Neural cell (in vitro differentiated cells): ENCODE measurements around the gene GRIK2. TPM values are rescaled to one million over a fixed set of nuclear protein-coding genes. Genes with fewer than 3 reads are reported as not detected.

Experiments
- H2AFZ ChIP-seq: fragments of 200-600, 300-800 bp; sonication (generic), shearing (Covaris generic); 2 replicates; pipeline ENCODE4 v1.6.0; 2014; ENCODE audit warnings: low read depth, mild to moderate bottlenecking, antibody characterized with exemption, low read length, moderate library complexity
- H3F3A ChIP-seq: fragments of 200-600 bp; shearing (Covaris generic); 2 replicates; pipeline ENCODE4 v1.6.1; 2016; ENCODE audit warnings: mild to moderate bottlenecking, moderate library complexity, mixed read lengths, antibody characterized with exemption, low read length; ENCODE audit not compliant: insufficient read depth, poor library complexity, severe bottlenecking
- H3K27ac ChIP-seq: fragments of 200-600, 300-800 bp; sonication (generic), shearing (Covaris generic); 2 replicates; pipeline ENCODE4 v1.5.1; 2014; ENCODE audit warnings: mild to moderate bottlenecking, low read length, moderate library complexity
- H3K27me3 ChIP-seq: fragments of 300-800, 200-600 bp; sonication (generic), shearing (Covaris generic); 2 replicates; pipeline ENCODE4 v1.6.0; 2014; ENCODE audit warnings: mild to moderate bottlenecking, low read depth, low read length, moderate library complexity; ENCODE audit not compliant: insufficient read depth
- H3K36me3 ChIP-seq: fragments of 300-800, 200-600 bp; sonication (generic), shearing (Covaris generic); 2 replicates; pipeline ENCODE4 v1.5.1; 2014; ENCODE audit warnings: mild to moderate bottlenecking, antibody characterized with exemption, low read length, moderate library complexity; ENCODE audit not compliant: insufficient read depth
- H3K4me2 ChIP-seq: fragments of 300-800, 200-600 bp; sonication (generic), shearing (Covaris generic); 2 replicates; pipeline ENCODE4 v1.6.0; 2014; ENCODE audit warnings: mild to moderate bottlenecking, low read length
- H3K4me3 ChIP-seq: fragments of 300-800, 200-600 bp; sonication (generic), shearing (Covaris generic); 2 replicates; pipeline ENCODE4 v1.5.1; 2014; ENCODE audit warnings: mild to moderate bottlenecking, low read length, moderate library complexity
- H3K79me2 ChIP-seq: fragments of 200-600 bp; shearing (Covaris generic); replicated peaks from 2 replicates; pipeline ENCODE4 v1.6.0; 2014; ENCODE audit warnings: mild to moderate bottlenecking, low read length, moderate library complexity; ENCODE audit not compliant: insufficient read depth
- H3K9ac ChIP-seq: fragments of 300-800, 200-600 bp; sonication (generic), shearing (Covaris generic); 2 replicates; pipeline ENCODE4 v1.6.1; 2016; ENCODE audit warnings: mild to moderate bottlenecking, low read length, mixed read lengths
- H3K9me2 ChIP-seq: fragments of 200-600 bp; shearing (Covaris generic); 2 replicates; pipeline ENCODE4 v1.6.1; 2016; ENCODE audit warnings: mild to moderate bottlenecking, low read length, mixed read lengths; ENCODE audit not compliant: insufficient read depth
- H3K9me3 ChIP-seq: fragments of 200-600, 300-800 bp; sonication (generic), shearing (Covaris generic); 2 replicates; pipeline ENCODE4 v1.6.1; 2016; ENCODE audit warnings: mild to moderate bottlenecking, mixed run types, low read length, moderate library complexity, mixed read lengths
- H4K20me1 ChIP-seq: fragments of 200-600 bp; shearing (Covaris generic); 2 replicates; pipeline ENCODE4 v1.6.1; 2016; ENCODE audit warnings: mild to moderate bottlenecking, mixed run types; ENCODE audit not compliant: insufficient read depth
- CTCF ChIP-seq: fragments of 450-650 bp; IDR thresholded peaks from 2 replicates; pipeline ENCODE4 v1.5.1; 2014; ENCODE audit warnings: antibody characterized with exemption, mild to moderate bottlenecking, moderate library complexity; ENCODE audit not compliant: poor library complexity, severe bottlenecking
- EP300 ChIP-seq: fragments of 450-650 bp; conservative IDR thresholded peaks from 2 replicates; pipeline ENCODE4 v1.6.1; 2014; ENCODE audit warnings: antibody characterized with exemption, mild to moderate bottlenecking, moderate library complexity; ENCODE audit not compliant: poor library complexity, severe bottlenecking
- EZH2 ChIP-seq: fragments of 200-600, 300-800 bp; shearing (Covaris generic), sonication (generic); IDR thresholded peaks from 2 replicates; pipeline ENCODE4 v1.6.1; 2014; ENCODE audit warnings: antibody characterized with exemption, low read length, borderline replicate concordance, mild to moderate bottlenecking; ENCODE audit not compliant: insufficient read depth, poor library complexity, severe bottlenecking
- MXI1 ChIP-seq: fragments of 450-650 bp; conservative IDR thresholded peaks from 2 replicates; pipeline ENCODE4 v1.6.1; 2014; ENCODE audit warnings: antibody characterized with exemption, mild to moderate bottlenecking; ENCODE audit not compliant: poor library complexity, severe bottlenecking
- POLR2AphosphoS5 ChIP-seq: IDR thresholded peaks from 2 replicates; pipeline ENCODE4 v1.6.1; 2012
- RAD21 ChIP-seq: fragments of 450-650 bp; conservative IDR thresholded peaks from 2 replicates; pipeline ENCODE4 v1.6.1; 2014; ENCODE audit warnings: antibody characterized with exemption, mild to moderate bottlenecking, moderate library complexity
- SMC3 ChIP-seq: fragments of 450-650 bp; conservative IDR thresholded peaks from 2 replicates; pipeline ENCODE4 v1.6.1; 2014; ENCODE audit warnings: antibody characterized with exemption, mild to moderate bottlenecking, moderate library complexity; ENCODE audit not compliant: poor library complexity
- TAF1 ChIP-seq: IDR thresholded peaks from 2 replicates; pipeline ENCODE4 v1.6.1; 2012; ENCODE audit warnings: low read depth
- polyA plus RNA-seq: library from polyadenylated mRNA; depleted of rRNA; stranded (reverse); fragments of >200 nt; gene quantifications from 2 replicates; pipeline ENCODE4 v1.2.3, GENCODE V29; 2014
- TF ChIP-seq, protein P1 (sequence below): IDR thresholded peaks from 2 replicates; pipeline ENCODE4 v1.6.1; 2012; ENCODE audit warnings: borderline replicate concordance

The GRIK2 gene
- polyA plus RNA-seq, 1 donor from 2014 or later, result 106 TPM

DNA sequence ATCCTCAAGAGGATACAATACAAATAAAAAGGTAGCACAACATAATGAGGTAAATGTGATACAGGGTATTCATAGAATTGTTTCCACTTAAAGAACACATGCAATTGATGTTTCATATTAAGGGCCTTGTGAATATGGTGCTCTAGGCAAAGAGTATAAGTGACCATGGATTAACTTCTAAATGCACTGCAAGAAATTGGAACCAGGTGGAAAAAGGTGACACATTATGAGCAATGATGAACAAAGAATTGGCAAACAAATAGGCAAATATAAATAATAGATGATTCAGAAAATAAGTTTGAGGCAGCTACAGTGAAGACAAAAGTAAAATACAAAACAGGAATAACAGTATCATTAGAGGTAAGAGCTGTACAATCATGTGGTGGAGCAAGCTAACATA is 192.0 kb downstream of the GRIK2 start:
- no peaks in the 10 kb centered on the region for H3K79me2 ChIP-seq
- no peaks in the 10 kb centered on the region for H3K9me2 ChIP-seq
- H3K4me3 ChIP-seq, result no peak overlapping the region
- no peaks in the 10 kb centered on the region for H4K20me1 ChIP-seq
- no peak overlapping the region for H2AFZ ChIP-seq
- H3K27ac ChIP-seq, result no peak overlapping the region
- H3K9ac ChIP-seq, result no peak overlapping the region
- H3K36me3 ChIP-seq, result no peaks in the 10 kb centered on the region
- no peaks in the 10 kb centered on the region for H3K9me3 ChIP-seq
- no peak overlapping the region for H3K4me2 ChIP-seq
- TF ChIP-seq EZH2 (no peak), CTCF (no peak), RAD21 (no peak), TAF1 (no peak), SMC3 (no peak), MXI1 (no peak), EP300 (no peak), POLR2AphosphoS5 (no peak)
- TF ChIP-seq, protein P1, sequence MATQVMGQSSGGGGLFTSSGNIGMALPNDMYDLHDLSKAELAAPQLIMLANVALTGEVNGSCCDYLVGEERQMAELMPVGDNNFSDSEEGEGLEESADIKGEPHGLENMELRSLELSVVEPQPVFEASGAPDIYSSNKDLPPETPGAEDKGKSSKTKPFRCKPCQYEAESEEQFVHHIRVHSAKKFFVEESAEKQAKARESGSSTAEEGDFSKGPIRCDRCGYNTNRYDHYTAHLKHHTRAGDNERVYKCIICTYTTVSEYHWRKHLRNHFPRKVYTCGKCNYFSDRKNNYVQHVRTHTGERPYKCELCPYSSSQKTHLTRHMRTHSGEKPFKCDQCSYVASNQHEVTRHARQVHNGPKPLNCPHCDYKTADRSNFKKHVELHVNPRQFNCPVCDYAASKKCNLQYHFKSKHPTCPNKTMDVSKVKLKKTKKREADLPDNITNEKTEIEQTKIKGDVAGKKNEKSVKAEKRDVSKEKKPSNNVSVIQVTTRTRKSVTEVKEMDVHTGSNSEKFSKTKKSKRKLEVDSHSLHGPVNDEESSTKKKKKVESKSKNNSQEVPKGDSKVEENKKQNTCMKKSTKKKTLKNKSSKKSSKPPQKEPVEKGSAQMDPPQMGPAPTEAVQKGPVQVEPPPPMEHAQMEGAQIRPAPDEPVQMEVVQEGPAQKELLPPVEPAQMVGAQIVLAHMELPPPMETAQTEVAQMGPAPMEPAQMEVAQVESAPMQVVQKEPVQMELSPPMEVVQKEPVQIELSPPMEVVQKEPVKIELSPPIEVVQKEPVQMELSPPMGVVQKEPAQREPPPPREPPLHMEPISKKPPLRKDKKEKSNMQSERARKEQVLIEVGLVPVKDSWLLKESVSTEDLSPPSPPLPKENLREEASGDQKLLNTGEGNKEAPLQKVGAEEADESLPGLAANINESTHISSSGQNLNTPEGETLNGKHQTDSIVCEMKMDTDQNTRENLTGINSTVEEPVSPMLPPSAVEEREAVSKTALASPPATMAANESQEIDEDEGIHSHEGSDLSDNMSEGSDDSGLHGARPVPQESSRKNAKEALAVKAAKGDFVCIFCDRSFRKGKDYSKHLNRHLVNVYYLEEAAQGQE, result no peak
- H3F3A ChIP-seq, result no peaks in the 10 kb centered on the region
- no peaks in the 10 kb centered on the region for H3K27me3 ChIP-seq

- no peak overlapping the region for H3K4me3 ChIP-seq
- H3K9me2 ChIP-seq, result no peaks in the 10 kb centered on the region
- no peak overlapping the region for H2AFZ ChIP-seq
- no peaks in the 10 kb centered on the region for H3K79me2 ChIP-seq
- no peaks in the 10 kb centered on the region for H4K20me1 ChIP-seq
- no peaks in the 10 kb centered on the region for H3K27me3 ChIP-seq
- no peaks in the 10 kb centered on the region for H3F3A ChIP-seq
- H3K9ac ChIP-seq, result no peak overlapping the region
- H3K9me3 ChIP-seq, result no peaks in the 10 kb centered on the region
- TF ChIP-seq, protein P1, result no peak
- TF ChIP-seq POLR2AphosphoS5 (no peak), TAF1 (no peak), SMC3 (no peak), EP300 (no peak), CTCF (no peak), MXI1 (no peak), EZH2 (no peak), RAD21 (no peak)
- H3K27ac ChIP-seq, result no peak overlapping the region
- H3K4me2 ChIP-seq, result no peak overlapping the region
- no peaks in the 10 kb centered on the region for H3K36me3 ChIP-seq
Measured at GRCh38 chr6:101588343-101588742, 194.8 kb downstream of the GRIK2 start.
